ENCODE measurements around the gene PRKCSH. TPM values are rescaled to one million over a fixed set of nuclear protein-coding genes. Genes with fewer than 3 reads are reported as not detected.
A peak's percentile ranks its signal among the peaks of the same experiment; 100 is the strongest.

PRKCSH gene
- total and polyA plus RNA-seq, 2 donors (not counting 1 experiment from before 2014, with no cell fraction given) = 259 to 402 TPM

GRCh38 chr19:11422163-11423065 is 13.0 kb upstream of the PRKCSH start:
- ATAC-seq (ENCODE audit: low read depth) = peak; percentile 85
- intact Hi-C loops (cut with micrococcal nuclease) = loop anchor here (1.0 to 5.0 kb wide), 4 partner anchors 13 to 375 kb away; partner anchors contain the start of genes ODAD3 and PRKCSH
- CTCF ChIA-PET = interaction anchor here (0.9 to 5.4 kb wide), 12 partner anchors 13 to 1555 kb away, joined by 3 to 41 read pairs (median 3); partner anchors contain the start of genes EPOR, ODAD3, PRKCSH and SWSAP1
- Histone ChIP-seq H3K4me3 (ENCODE audit: control extremely low read depth in 1 of 5, extremely low read depth in 1 of 5, insufficient read depth in 1 of 5, low read depth in 2 of 5, low read length in 4 of 5) (peak overlapping the region in 4 of 5 experiments; percentile 40 to 57 (median 46)), H3K27ac (ENCODE audit: low read length in 2 of 2) (peak overlapping the region in 1 of 2 donors; percentile 52), H3K4me1 (ENCODE audit: control insufficient read depth in 2 of 2, insufficient read depth in 2 of 2, low read length in 2 of 2) (peaks cover 55 to 61% of the 10 kb centered on the region in 2 donors), H4K20me1 (ENCODE audit: control insufficient read depth, insufficient read depth, low read length, poor library complexity, severe bottlenecking) (no peaks in the 10 kb centered on the region), H3K36me3 (replicated peaks in 1 of 2; ENCODE audit: control extremely low read depth in 1 of 2, control insufficient read depth in 1 of 2, extremely low read depth in 1 of 2, insufficient read depth in 2 of 2, low read length in 1 of 2) (no peaks in the 10 kb centered on the region), H3K9me3 (ENCODE audit: control extremely low read depth in 1 of 3, control insufficient read depth in 2 of 3, insufficient read depth in 1 of 3, low read length in 2 of 3) (peaks cover 0 to 47% (median 0%) of the 10 kb centered on the region in 3 donors), H3K79me2 (ENCODE audit: control insufficient read depth, insufficient read depth, low read length) (no peaks in the 10 kb centered on the region), H3K4me2 (replicated peaks; ENCODE audit: low read depth, low read length, poor library complexity, severe bottlenecking) (peak overlapping the region; percentile 76), H3K27me3 (replicated peaks in 1 of 4; ENCODE audit: control extremely low read depth in 1 of 4, control insufficient read depth in 3 of 4, insufficient read depth in 4 of 4, low read length in 3 of 4) (peaks cover 0 to 50% (median 24%) of the 10 kb centered on the region in 4 experiments), H2AFZ (ENCODE audit: insufficient read depth, low read depth, low read length, poor library complexity, severe bottlenecking) (peak overlapping the region; percentile 55), H3K9ac (ENCODE audit: low read length) (peak overlapping the region; percentile 54)
- H3K9me3 Mint-ChIP-seq (ENCODE audit: insufficient read depth) = no peaks in the 10 kb centered on the region
- 2% methylated on average over 55 of the region's 56 CpGs for WGBS (ENCODE audit: insufficient coverage)
- H3K4me3 Mint-ChIP-seq = peak overlapping the region; percentile 84
- POLR2A ChIA-PET = interaction anchor here (0.5 to 3.0 kb wide), 11 partner anchors 9 to 1227 kb away, joined by 3 to 16 read pairs (median 4); partner anchors contain the start of genes ODAD3, PRKCSH and SWSAP1
- peak overlapping the region; percentile 58 for H3K27ac Mint-ChIP-seq
- H3K27me3 Mint-ChIP-seq = peaks cover 18% of the 10 kb centered on the region
- peaks cover 52% of the 10 kb centered on the region for H3K4me1 Mint-ChIP-seq
- peak; percentile 92 for DNase-seq
- TF ChIP-seq, protein P1, sequence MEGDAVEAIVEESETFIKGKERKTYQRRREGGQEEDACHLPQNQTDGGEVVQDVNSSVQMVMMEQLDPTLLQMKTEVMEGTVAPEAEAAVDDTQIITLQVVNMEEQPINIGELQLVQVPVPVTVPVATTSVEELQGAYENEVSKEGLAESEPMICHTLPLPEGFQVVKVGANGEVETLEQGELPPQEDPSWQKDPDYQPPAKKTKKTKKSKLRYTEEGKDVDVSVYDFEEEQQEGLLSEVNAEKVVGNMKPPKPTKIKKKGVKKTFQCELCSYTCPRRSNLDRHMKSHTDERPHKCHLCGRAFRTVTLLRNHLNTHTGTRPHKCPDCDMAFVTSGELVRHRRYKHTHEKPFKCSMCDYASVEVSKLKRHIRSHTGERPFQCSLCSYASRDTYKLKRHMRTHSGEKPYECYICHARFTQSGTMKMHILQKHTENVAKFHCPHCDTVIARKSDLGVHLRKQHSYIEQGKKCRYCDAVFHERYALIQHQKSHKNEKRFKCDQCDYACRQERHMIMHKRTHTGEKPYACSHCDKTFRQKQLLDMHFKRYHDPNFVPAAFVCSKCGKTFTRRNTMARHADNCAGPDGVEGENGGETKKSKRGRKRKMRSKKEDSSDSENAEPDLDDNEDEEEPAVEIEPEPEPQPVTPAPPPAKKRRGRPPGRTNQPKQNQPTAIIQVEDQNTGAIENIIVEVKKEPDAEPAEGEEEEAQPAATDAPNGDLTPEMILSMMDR (IDR thresholded peaks at IDR 0.05) = no peak
- no peak for TF ChIP-seq EZH2 (IDR thresholded peaks at IDR 0.05; ENCODE audit: borderline replicate concordance, insufficient read depth, low read depth, low read length, poor library complexity, severe bottlenecking)
